Right kidney (tissue), 1 donor: Measurements from ENCODE around the gene DCTN2.
A peak's percentile ranks its signal among the peaks of the same experiment; 100 is the strongest.
"Not testable (repeated sequence)": the region's sequence is repeated elsewhere in the genome, so short reads cannot be mapped to it uniquely, and the experiment has no call there.

ENCODE experiments used
- DNase-seq: peaks from one replicate; pipeline ENCODE4 v3.0.0-alpha.2; 2016

DCTN2 gene

GRCh38 chr12:57528831-57529555, 18.0 kb downstream of the DCTN2 start:
- DNase-seq: no peak

GRCh38 chr12:57528176-57528575, 18.8 kb downstream of the DCTN2 start:
- no peak for DNase-seq

GRCh38 chr12:57527184-57527583, 19.8 kb downstream of the DCTN2 start:
- no peak for DNase-seq

GRCh38 chr12:57526477-57527126, 20.4 kb downstream of the DCTN2 start:
- DNase-seq: no peak

GRCh38 chr12:57525615-57526383, 21.2 kb downstream of the DCTN2 start:
- DNase-seq: no peak

- no peak for DNase-seq
These were observed 22.0 kb downstream of the DCTN2 start for GRCh38 chr12:57524814-57525614.

- no peak for DNase-seq
These were observed 23.0 kb downstream of the DCTN2 start for GRCh38 chr12:57523706-57524614.

GRCh38 chr12:57522887-57523705, 23.9 kb downstream of the DCTN2 start:
- DNase-seq: peak; percentile 58

- DNase-seq: peak; percentile 83
These were observed 24.7 kb downstream of the DCTN2 start, which contains the start of gene MBD6 for GRCh38 chr12:57522011-57522886. MBD6 (plus strand) TSS chr12:57522824; CDS start chr12:57524304, 1,480 bp downstream.

- DNase-seq: peak; percentile 79
These were observed 25.4 kb downstream of the DCTN2 start for GRCh38 chr12:57521525-57522010.

- peak; percentile 93 for DNase-seq
These were observed 26.8 kb downstream of the DCTN2 start, which contains the start of gene DDIT3 for GRCh38 chr12:57520053-57520818. DDIT3 (minus strand) TSS chr12:57520514; CDS start chr12:57517406, 3,108 bp downstream.

- DNase-seq: no peak
These were observed 27.3 kb downstream of the DCTN2 start for GRCh38 chr12:57519796-57520052.

- no peak for DNase-seq
These were observed 27.8 kb downstream of the DCTN2 start for GRCh38 chr12:57518920-57519795.

GRCh38 chr12:57518176-57518919, 28.6 kb downstream of the DCTN2 start:
- DNase-seq: no peak

GRCh38 chr12:57517718-57518117, 29.3 kb downstream of the DCTN2 start:
- not testable (repeated sequence) for DNase-seq

- DNase-seq: no peak
These were observed 29.8 kb downstream of the DCTN2 start for GRCh38 chr12:57517187-57517586.
